GM21526 (cell line): Measurements from ENCODE around the gene DEDD.

Experiments used
- ATAC-seq: cut with Tn5 transposase; IDR thresholded peaks from one replicate; pipeline ENCODE4 v1.9.1; 2021; ENCODE audit warnings: moderate library complexity; ENCODE audit not compliant: unreplicated experiment, low FRiP score

DEDD gene

DNA sequence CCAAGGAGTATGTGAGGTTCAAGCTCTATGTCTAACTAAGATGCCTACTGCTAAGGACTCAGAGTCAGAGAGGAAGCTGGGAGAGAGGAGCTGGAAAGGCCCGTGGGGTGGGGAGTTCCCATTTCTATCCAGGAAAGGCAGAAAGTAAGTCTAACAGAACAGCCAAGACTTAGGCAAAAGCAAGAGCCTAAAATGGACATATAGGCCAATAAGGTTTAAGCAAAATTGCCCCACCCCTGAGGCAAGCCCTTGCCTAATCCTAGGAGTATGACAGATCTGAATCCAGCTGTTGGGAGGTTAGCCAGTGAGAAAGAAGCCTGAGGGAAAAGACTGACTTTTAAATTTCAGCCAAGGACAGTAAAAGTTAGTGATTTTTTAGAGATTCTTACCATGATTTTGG lies 35.9 kb downstream of the DEDD start:
- ATAC-seq: no peak

- no peak for ATAC-seq
These were observed 36.5 kb downstream of the DEDD start for GRCh38 chr1:161096015-161096414.

GRCh38 chr1:161095230-161095629 lies 37.2 kb downstream of the DEDD start:
- ATAC-seq: no peak

- no peak for ATAC-seq
These were observed 38.0 kb downstream of the DEDD start for GRCh38 chr1:161094481-161094880.

- ATAC-seq: no peak
These were observed 39.8 kb downstream of the DEDD start for GRCh38 chr1:161092621-161093028.

GRCh38 chr1:161091796-161092507 lies 40.5 kb downstream of the DEDD start:
- no peak for ATAC-seq

DNA sequence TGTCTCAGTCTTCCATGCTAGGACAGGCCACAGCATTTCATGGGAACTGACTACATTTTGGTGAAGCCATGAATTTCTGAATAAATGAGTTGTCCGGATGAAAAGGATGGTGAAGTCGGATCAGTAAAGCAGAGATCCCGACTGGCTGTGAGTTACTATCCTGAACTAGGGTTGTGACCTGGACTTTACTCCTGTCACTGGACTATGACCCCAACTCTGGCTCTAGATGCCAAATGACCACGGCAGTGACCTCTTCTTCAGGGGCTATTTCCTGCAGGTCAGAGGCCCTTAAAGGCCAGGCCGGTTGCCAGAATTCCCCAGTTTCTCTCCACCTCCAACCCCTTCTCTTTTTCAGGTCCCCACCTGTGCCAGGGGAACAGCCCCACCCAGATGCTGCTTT lies 41.4 kb downstream of the DEDD start:
- ATAC-seq: no peak

- ATAC-seq: no peak
These were observed 41.9 kb downstream of the DEDD start for GRCh38 chr1:161090617-161091016.

DNA sequence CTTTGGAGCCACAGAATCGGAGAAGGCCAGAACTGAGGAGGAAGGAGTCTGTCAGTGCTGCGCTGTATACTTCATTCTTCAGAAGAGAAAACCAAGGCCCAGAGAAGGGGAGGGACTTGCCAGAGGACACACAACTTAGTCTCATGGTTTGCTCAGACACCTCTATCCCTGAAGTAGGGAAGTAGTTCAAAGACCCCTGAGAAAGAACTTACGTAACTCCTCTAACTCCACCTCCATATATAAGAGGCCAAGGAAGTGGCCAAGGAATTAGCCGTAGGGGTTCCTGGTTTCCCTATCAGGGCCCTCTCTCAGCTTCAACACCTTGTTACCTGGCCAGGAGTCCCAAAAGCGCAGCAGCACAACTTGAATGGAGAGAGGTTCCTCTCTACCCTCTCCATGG lies 42.5 kb downstream of the DEDD start:
- no peak for ATAC-seq

GRCh38 chr1:161089251-161089924 lies 43.1 kb downstream of the DEDD start, which contains the start of gene NECTIN4:
TSS of gene NECTIN4 (minus strand) at chr1:161089558. CDS start at chr1:161089296, 262 bp downstream.
- ATAC-seq: no peak

DNA sequence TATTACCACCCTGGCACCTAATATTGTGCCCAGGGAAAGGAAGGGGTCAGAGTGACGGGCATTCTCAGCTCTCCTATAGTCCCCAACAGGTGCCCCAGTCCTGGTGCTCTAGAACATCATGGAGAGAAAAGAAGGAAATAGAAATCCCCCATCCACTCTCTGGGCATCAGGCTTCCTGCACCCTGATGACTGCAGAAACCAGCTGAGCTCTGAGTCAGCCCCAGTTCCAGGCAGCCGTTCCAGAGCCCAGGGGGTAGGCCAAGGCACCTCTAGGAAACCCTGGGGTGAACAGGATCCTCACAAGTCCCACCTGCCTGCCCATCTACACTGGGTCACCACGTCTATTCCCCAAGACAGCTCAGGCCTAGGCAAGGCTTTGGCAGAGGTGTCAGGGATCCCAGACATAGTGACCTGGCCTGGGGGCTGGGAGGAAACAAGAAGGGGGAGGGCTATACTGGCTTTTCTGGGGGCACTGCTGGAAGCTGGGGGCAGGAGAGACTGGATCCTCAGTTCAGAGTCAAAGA lies 43.8 kb downstream of the DEDD start:
- no peak for ATAC-seq

GRCh38 chr1:161086457-161086856 lies 46.0 kb downstream of the DEDD start:
- no peak for ATAC-seq

GRCh38 chr1:161085165-161085564 lies 47.3 kb downstream of the DEDD start:
- no peak for ATAC-seq

DNA sequence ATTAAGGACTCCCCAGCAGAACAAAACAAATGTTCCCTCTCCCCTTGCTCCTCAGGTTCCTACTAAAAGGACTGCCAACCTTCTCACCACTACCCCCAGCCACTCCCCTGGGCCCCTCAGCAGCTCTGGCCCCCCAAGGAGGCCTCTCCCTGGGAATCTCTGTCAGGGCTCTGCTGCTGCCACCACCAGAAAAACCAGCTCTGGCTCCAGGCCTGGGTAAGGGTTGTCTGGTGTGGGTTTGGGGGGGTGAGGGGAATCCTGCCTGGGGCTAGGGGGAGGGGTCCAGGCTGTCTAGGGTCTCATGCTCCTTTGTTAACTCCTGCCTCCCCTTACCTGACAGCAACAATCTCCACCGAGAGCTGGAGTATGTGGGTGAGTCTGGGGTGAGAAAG lies 47.9 kb downstream of the DEDD start:
- no peak for ATAC-seq

DNA sequence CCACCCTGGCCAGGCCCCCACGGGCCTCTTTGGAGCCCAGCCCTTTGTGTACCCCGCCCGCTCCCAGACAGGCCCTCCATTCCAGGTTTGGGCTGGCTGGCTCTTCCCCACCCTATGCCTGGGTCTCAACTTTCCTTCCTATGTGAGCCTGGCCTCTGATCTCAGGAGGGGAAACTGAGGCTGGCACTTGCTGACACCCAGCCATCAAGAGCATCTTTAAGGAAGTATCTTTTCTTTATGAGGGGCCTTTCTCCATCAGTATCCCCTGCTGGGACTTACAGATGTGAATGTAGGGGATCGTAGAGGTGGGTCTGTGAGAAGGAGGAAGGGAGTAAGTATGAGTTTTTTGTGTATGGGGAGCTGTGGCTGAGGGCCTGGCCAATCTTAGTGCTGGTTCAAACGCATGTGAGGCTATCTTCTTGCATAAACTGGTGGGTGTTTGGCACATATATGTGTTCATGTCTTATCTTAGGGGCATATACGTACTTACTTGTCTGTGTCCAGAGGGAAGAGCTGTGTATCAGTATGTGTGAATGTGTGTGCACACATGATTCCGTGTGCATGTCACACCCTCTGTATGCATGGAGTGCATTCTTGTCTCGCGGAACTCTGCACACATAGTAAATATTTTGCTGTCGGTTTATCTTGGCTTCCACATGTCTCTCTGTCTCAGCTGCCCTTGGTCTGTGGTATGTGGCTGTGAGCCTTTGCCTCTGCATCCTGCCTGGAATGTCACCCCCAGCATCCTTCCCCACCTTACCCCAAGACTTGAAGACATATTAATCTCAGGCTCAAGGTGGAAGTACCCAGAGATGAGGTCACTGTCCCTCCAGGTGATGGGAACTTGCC lies 48.5 kb downstream of the DEDD start:
- no peak for ATAC-seq

DNA sequence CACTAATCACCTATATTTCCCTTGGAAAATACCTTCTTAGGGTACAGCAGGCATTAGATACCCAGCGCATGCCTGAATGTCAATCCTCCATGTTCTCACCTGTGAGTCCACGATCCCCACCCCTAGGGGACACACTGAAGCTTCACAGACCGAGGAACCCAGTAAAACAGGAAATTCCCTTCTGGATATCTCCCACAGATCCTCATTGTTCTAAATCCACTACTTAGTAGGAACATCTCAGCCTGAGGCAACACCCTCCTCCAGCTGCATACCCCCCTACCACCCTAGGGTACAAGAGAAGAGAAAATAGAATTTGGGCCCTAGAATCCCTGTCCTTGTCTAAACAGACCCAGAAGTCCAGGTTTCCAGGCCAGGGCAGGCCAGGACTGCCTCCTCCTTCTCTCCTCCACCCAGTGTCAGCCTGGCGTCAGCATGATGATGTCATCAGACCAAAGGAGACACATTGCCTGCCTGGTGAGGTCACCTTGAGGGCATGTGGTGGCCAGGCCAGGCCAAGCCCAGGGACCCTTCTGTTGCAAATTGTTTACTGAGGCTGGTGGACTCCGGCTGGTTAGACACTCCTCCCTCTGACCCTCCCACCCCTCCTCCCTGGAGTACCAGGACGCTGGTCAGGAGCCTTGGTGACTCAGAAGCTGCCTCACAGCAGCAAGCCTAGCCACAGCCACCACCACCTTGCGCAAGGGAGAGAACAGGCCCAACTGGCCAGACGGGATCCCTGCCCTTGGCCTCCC lies 49.3 kb downstream of the DEDD start:
- no peak for ATAC-seq

- ATAC-seq: no peak
These were observed 50.0 kb downstream of the DEDD start for GRCh38 chr1:161082483-161082882.

DNA sequence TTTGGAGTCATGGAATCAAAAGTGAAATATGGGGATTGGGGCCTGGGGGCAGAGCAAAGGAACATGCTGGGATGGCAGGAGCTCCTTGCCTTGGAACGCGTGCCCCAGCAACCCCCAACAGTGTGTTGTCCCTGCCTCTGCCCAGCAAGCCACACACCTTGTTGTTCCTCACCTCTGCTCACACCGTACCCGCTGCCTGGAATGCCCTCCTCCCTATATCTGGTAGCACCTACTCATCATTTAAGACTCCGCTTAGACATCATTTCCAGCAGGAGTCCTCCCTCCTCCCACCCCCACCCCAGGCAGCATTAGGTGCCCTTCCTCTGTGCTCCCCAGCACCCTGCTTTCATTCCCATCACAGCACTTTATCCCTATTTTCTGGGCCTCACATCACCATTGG lies 50.9 kb downstream of the DEDD start:
- no peak for ATAC-seq

DNA sequence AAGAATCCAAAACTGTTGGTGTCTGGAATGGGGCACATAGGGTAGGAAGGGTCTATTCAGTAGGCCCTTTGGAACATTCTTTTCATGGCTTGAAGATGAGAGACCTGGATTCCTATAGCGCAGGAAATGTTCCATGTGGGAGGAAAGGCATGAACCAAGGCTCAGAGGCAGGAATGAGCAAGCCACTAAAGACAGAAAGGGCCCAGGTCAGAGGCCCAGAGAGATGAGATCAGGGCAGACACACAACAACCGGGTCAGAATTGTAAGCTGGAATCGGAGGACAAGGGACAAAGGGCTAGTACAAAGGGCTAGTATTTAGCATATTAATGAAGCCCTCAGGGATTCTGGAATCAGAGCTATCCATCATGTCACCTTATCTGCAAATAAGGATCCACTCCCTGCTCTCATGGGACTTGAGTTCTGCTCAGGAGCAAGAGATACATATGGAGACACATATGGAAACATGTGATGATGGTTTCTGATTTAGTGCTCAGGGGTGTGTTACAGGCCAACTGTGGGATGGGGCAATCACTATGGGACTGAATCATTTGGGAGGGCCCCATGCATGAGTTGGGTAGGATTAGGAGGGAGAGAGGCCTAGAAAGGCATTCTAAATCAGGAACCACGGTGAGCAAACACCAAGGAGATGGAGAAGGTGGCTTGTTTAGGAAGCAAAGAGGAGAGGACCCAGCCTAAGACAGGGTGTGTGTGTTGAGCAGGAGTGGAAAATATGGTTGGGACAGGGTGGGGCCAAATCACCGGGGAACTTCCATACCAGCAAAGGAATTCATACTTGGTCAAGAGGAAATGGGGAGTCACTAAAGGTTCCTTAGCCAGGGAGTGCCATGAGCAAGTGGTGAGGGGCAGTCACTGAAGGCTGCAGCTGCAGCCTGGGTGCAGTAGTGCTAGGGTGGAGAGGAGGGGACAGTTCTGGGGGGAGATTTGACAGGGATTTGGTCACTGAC lies 51.7 kb downstream of the DEDD start:
- no peak for ATAC-seq
